ENCODE measurements around the gene GBA3.

GRCh38 chr4:22672519-22672918, 20.2 kb upstream of the GBA3 start:
- no peak for TF ChIP-seq POLR2A (IDR thresholded peaks at IDR 0.05)
- TF ChIP-seq, protein P1, sequence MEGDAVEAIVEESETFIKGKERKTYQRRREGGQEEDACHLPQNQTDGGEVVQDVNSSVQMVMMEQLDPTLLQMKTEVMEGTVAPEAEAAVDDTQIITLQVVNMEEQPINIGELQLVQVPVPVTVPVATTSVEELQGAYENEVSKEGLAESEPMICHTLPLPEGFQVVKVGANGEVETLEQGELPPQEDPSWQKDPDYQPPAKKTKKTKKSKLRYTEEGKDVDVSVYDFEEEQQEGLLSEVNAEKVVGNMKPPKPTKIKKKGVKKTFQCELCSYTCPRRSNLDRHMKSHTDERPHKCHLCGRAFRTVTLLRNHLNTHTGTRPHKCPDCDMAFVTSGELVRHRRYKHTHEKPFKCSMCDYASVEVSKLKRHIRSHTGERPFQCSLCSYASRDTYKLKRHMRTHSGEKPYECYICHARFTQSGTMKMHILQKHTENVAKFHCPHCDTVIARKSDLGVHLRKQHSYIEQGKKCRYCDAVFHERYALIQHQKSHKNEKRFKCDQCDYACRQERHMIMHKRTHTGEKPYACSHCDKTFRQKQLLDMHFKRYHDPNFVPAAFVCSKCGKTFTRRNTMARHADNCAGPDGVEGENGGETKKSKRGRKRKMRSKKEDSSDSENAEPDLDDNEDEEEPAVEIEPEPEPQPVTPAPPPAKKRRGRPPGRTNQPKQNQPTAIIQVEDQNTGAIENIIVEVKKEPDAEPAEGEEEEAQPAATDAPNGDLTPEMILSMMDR (IDR thresholded peaks at IDR 0.05) = no peak
- no peak for TF ChIP-seq POLR2AphosphoS5 (IDR thresholded peaks at IDR 0.05)
